ENCODE data around the gene ACTN1.

DNA sequence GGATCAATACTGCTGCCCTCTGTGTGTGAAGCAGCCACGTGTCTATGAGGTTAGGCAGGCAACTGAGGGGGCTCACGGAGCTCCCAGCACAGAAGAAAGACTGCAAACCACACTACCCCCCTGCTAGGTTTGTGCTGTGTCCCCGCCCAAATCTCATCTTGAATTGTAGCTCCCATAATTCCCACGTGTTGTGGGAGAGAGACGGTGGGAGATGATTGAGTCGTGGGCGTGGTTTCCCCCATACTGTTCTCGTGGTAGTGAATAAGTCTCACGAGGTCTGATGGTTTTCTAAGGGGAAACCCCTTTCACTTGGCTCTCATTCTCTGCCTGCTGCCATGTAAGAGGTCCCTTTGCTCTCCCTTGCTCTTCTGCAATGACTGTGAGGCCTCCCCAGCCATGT is 68.6 kb downstream of the ACTN1 start:
- TF ChIP-seq CTCF (IDR thresholded peaks at IDR 0.05) = no peak
- TF ChIP-seq ZFX (IDR thresholded peaks at IDR 0.05; ENCODE audit: borderline replicate concordance) = no peak

Measured in 22Rv1 (cell line).